Loucy (cell line): ENCODE results near the gene PAPOLG.

ENCODE experiments used
- H2AFZ ChIP-seq: fragments of 200-600 bp; sonication (generic); 2 replicates; pipeline ENCODE4 v1.6.0; 2016; ENCODE audit warnings: antibody characterized with exemption, mild to moderate bottlenecking, low read length, moderate library complexity
- H3F3A ChIP-seq: fragments of 200-600 bp; 2 replicates; pipeline ENCODE4 v1.6.0; 2016; ENCODE audit warnings: antibody characterized with exemption, low read depth, mild to moderate bottlenecking
- H3K27me3 ChIP-seq: fragments of 200-600 bp; sonication (generic); 2 replicates; pipeline ENCODE4 v1.6.1; 2014; ENCODE audit warnings: low read length, mild to moderate bottlenecking; ENCODE audit not compliant: insufficient read depth, poor library complexity, severe bottlenecking
- H3K36me3 ChIP-seq: fragments of 200-600 bp; sonication (generic); 2 replicates; pipeline ENCODE4 v1.6.1; 2016; ENCODE audit warnings: low read length; ENCODE audit not compliant: insufficient read depth
- H3K4me1 ChIP-seq: fragments of 200-600 bp; sonication (generic); 2 replicates; pipeline ENCODE4 v1.5.1; 2014; ENCODE audit warnings: low read length, mild to moderate bottlenecking; ENCODE audit not compliant: insufficient read depth, poor library complexity, severe bottlenecking
- H3K4me2 ChIP-seq: fragments of 200-600 bp; sonication (generic); 2 replicates; pipeline ENCODE4 v1.6.0; 2014; ENCODE audit warnings: antibody characterized with exemption, low read length, low read depth, mild to moderate bottlenecking; ENCODE audit not compliant: poor library complexity, severe bottlenecking
- H3K4me3 ChIP-seq: fragments of 200-600 bp; sonication (generic); 2 replicates; pipeline ENCODE4 v1.5.1; 2014; ENCODE audit warnings: low read length, mild to moderate bottlenecking, mixed read lengths; ENCODE audit not compliant: poor library complexity, severe bottlenecking
- H3K79me2 ChIP-seq: fragments of 200-600 bp; sonication (generic); 2 replicates; pipeline ENCODE4 v1.6.1; 2014; ENCODE audit warnings: low read length; ENCODE audit not compliant: insufficient read depth
- H3K9ac ChIP-seq: fragments of 200-600 bp; sonication (generic); 2 replicates; pipeline ENCODE4 v1.6.0; 2014; ENCODE audit warnings: mild to moderate bottlenecking, low read depth, low read length, moderate library complexity; ENCODE audit not compliant: poor library complexity, severe bottlenecking
- H3K9me2 ChIP-seq: fragments of 200-600 bp; sonication (generic); replicated peaks from 2 replicates; pipeline ENCODE4 v1.6.1; 2016; ENCODE audit warnings: low read depth, low read length, mixed read lengths
- H3K9me3 ChIP-seq: fragments of 200-600 bp; sonication (generic); 2 replicates; pipeline ENCODE4 v1.6.1; 2014; ENCODE audit warnings: mild to moderate bottlenecking, antibody characterized with exemption, low read length, low read depth; ENCODE audit not compliant: insufficient read depth
- H4K20me1 ChIP-seq: fragments of 200-600 bp; sonication (generic); 2 replicates; pipeline ENCODE4 v1.6.0; 2014; ENCODE audit warnings: antibody characterized with exemption, low read length, mild to moderate bottlenecking; ENCODE audit not compliant: insufficient read depth, poor library complexity, severe bottlenecking
- CTCF ChIP-seq: fragments of 200-600 bp; sonication (generic); conservative IDR thresholded peaks from 2 replicates; pipeline ENCODE4 v1.5.1; 2014; ENCODE audit warnings: mild to moderate bottlenecking, antibody characterized with exemption, low read length
- EZH2phosphoT487 ChIP-seq: fragments of 200-600 bp; IDR thresholded peaks from 2 replicates; pipeline ENCODE4 v1.6.1; 2018; ENCODE audit warnings: antibody characterized with exemption, mild to moderate bottlenecking, moderate library complexity, borderline replicate concordance

The PAPOLG gene

GRCh38 chr2:60710707-60711106 lies 45.4 kb upstream of the PAPOLG start:
- no peaks in the 10 kb centered on the region for H3K4me1 ChIP-seq
- H3K4me2 ChIP-seq: no peak overlapping the region

DNA sequence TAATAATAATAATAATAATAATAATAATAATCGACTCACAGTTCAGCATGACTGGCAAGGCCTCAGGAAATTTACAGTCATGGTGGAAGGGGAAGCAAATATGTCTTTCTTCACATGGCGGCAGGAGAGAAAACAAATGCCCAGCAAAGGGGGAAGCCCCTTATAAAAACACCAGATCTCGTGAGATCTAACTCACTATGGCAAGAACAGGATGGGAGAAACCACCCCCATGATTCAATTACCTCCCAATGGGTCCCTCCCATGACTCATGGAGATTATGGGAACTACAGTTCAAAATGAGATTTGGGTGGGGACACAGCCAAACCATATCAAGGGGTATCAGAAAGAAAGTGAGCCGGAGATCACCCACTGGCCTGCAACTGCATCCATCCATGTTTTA lies 40.5 kb upstream of the PAPOLG start:
- H3K79me2 ChIP-seq: no peaks in the 10 kb centered on the region
- H2AFZ ChIP-seq: no peak overlapping the region
- H3K4me1 ChIP-seq: no peaks in the 10 kb centered on the region
- TF ChIP-seq EZH2phosphoT487 (no peak), CTCF (no peak)
- H3F3A ChIP-seq: no peaks in the 10 kb centered on the region
- no peak overlapping the region for H3K4me2 ChIP-seq
- H3K27me3 ChIP-seq: no peaks in the 10 kb centered on the region
- no peak overlapping the region for H3K9ac ChIP-seq
- H3K9me3 ChIP-seq: no peaks in the 10 kb centered on the region
- no peaks in the 10 kb centered on the region for H4K20me1 ChIP-seq
- no peak overlapping the region for H3K4me3 ChIP-seq
- no peaks in the 10 kb centered on the region for H3K9me2 ChIP-seq
- H3K36me3 ChIP-seq: no peaks in the 10 kb centered on the region

More at GRCh38 chr2:60710707-60711106, 45.4 kb upstream of the PAPOLG start:
- Histone ChIP-seq H3K9me3 (no peaks in the 10 kb centered on the region), H3K36me3 (no peaks in the 10 kb centered on the region), H3K9ac (no peak overlapping the region), H3K9me2 (no peaks in the 10 kb centered on the region), H2AFZ (no peak overlapping the region), H4K20me1 (no peaks in the 10 kb centered on the region), H3K27me3 (no peaks in the 10 kb centered on the region), H3K79me2 (no peaks in the 10 kb centered on the region), H3K4me3 (no peak overlapping the region), H3F3A (no peaks in the 10 kb centered on the region)
- TF ChIP-seq CTCF (no peak), EZH2phosphoT487 (no peak)

- no peaks in the 10 kb centered on the region for H3K4me1 ChIP-seq
- no peak overlapping the region for H3K4me2 ChIP-seq
- H3K27me3 ChIP-seq: no peaks in the 10 kb centered on the region
- H3K4me3 ChIP-seq: no peak overlapping the region
- peak overlapping the region; percentile 21; the same call in 1 of the 2 replicates for H2AFZ ChIP-seq
- H3K9me2 ChIP-seq: no peaks in the 10 kb centered on the region
- no peaks in the 10 kb centered on the region for H4K20me1 ChIP-seq
- H3K36me3 ChIP-seq: no peaks in the 10 kb centered on the region
- H3K9me3 ChIP-seq: no peaks in the 10 kb centered on the region
- H3K79me2 ChIP-seq: no peaks in the 10 kb centered on the region
- no peak overlapping the region for H3K9ac ChIP-seq
- no peaks in the 10 kb centered on the region for H3F3A ChIP-seq
- TF ChIP-seq EZH2phosphoT487 (no peak), CTCF (no peak)
These were observed 38.4 kb upstream of the PAPOLG start for GRCh38 chr2:60717691-60718090.
